HG02759 (cell line): ENCODE data around the gene ZNF205.

ENCODE experiments used
- ATAC-seq: cut with Tn5 transposase; IDR thresholded peaks from one replicate; pipeline ENCODE4 v1.9.1; 2021; ENCODE audit warnings: mild to moderate bottlenecking, moderate library complexity; ENCODE audit not compliant: unreplicated experiment

ZNF205 gene

DNA sequence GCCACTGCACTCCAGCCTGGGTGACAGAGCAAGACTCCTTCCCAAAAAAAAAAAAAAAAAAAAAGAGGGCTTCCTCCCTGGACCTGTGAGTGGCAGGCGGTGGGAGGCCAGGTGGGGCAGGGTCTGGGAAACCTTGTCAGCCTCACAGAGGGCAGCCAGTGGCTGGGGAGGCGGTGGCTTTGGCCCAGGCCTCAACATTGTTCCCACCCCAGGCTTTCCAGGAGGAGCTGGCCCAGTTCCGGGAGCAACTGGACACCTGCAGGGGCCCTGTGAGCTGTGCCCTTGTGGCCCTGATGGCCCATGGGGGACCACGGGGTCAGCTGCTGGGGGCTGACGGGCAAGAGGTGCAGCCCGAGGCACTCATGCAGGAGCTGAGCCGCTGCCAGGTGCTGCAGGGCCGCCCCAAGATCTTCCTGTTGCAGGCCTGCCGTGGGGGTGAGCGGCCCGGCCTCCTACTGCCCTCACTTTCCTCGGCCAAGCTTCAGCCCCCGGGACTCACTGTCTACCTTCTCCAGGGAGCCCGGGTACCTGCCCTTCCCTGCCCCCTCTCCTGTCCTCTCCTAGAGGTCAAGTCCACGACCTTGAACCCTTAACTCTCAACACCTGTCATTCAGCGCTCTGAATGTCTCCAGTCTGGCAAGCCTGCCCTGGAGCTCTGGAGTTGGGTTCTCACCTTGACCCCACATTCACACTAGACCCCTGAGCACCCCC, 34.8 kb downstream of the ZNF205 start:
- no peak for ATAC-seq

GRCh38 chr16:3147757-3148104, 35.3 kb downstream of the ZNF205 start:
- no peak for ATAC-seq

- no peak for ATAC-seq
Measured at GRCh38 chr16:3148256-3149192, 36.1 kb downstream of the ZNF205 start.

DNA sequence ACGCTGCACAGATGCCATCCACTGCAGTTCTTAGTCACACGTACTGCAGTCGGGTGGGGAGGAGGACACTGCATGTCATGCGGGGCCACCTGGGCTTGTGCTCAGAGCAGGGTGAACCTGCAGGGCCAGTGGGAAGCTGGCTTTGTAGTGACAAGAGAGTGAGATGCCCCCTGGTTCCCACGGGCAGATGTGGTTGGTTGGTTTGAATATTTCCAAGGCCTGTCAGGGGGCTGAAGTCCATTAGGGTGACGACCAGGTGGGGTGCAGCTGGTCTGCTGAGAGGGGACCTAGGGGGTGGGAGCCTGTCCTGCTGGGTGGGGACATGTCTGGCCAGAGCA, 36.8 kb downstream of the ZNF205 start:
- ATAC-seq = no peak

- peak; percentile 7 for ATAC-seq
Measured at GRCh38 chr16:3149630-3150345, 37.4 kb downstream of the ZNF205 start.

GRCh38 chr16:3150346-3151218, 38.2 kb downstream of the ZNF205 start:
- ATAC-seq = peak; percentile 73

- ATAC-seq = no peak
Measured at GRCh38 chr16:3152027-3152276, 39.6 kb downstream of the ZNF205 start.

- ATAC-seq = no peak
Measured at GRCh38 chr16:3152277-3152990, 40.0 kb downstream of the ZNF205 start.

GRCh38 chr16:3152991-3153368, 40.6 kb downstream of the ZNF205 start:
- no peak for ATAC-seq

DNA sequence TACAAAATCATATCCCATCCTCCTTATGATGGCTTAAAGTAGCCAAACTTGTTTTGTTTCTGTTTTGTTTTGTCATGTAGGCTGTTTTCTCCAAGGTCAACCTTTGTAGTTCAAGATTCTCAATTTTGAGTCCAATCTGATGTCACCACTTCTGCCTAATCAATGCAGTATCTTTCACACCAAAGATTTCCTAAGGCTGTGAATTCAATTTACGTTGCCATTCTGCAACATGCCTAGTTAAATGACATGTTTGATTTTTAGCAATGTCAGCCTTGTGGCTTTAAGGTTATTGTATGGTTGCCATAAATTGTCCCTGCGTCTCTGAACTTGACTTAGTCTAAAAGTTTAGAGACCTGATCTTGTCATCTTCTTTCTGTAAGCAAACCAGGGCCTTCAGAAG, 42.8 kb downstream of the ZNF205 start:
- no peak for ATAC-seq

DNA sequence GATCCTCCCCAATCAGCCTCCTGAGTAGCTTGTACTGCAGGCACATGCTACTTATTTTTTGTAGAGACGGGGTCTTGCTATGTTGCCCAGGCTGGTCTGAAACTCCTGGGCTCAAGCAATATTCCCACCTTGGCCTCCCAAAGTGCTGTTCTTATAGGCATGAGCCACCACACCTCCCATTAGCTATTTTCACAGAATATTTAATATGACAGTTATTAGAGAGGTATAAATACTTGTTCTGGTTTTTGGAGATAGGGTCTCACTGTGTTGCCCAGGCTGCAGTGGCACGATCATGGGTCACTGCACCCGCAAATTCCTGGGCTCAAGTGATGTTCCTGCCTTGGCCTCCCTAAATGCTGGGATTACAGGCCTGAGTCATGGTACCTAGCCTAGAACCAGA, 43.6 kb downstream of the ZNF205 start:
- ATAC-seq = no peak

GRCh38 chr16:3157229-3158025, 45.0 kb downstream of the ZNF205 start:
- ATAC-seq = no peak

DNA sequence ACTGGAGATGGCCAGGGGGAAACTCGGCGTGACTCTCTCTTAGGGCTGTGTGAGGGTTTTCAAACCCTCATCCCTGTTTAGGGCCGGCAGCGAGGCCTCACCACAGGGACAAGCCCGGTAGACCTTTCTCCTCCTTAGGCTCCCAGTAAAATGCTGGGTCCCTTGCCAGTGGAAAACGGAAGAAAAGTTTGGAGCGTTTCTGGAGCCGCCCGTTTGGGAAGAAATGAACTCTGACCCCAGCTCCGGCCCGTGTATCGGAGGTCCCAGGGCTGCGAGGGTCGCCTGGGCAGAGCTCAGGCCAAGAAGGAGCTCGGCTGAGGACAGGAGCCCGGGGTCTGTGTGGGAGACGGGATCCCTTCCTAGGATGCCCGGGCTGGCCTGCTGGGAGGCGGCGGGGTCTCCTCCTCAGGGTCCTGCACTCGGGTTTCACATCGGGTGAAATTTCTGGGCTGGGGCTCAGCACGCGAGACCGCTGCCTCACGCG, 45.7 kb downstream of the ZNF205 start:
- peak; percentile 9 for ATAC-seq

DNA sequence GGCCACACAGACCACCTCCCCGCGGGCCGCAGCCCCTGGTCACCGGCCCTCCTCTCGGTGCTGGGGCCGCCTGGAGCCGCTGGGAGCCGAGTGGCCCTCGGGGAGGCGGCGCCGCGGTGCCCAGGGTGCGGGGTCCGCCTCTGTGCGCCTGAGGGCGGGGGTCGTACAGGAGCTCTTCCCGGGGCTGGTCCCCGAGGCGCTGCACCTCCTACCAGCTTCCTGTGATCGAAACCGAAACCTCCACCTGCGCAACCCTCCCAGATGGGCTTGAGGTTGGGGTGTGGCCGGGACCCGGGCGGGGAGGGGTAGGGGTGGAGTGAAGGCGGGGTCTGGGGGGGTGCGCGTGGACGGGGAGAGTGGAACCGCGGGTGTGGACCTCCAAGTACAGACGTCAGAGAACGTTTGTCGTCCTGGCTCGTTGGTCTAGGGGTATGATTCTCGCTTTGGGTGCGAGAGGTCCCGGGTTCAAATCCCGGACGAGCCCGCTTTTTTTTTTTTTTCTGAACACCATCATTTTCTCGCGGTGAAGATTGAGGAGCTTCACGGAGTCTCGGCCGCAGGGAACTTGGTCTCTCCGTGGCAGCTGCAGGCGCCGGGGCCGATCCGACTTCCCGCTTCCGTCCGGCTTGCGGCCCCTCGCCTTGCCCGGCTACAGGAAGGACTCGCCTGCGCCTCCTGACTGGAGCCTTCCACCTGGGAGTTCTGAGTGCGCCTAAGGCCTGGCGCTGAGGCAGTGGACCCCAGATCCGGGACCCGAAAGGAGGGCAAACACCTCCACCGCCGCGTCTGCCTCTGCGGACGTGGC, 46.3 kb downstream of the ZNF205 start:
- ATAC-seq = peak; percentile 59

GRCh38 chr16:3161235-3162018, 49.0 kb downstream of the ZNF205 start:
- ATAC-seq = no peak

DNA sequence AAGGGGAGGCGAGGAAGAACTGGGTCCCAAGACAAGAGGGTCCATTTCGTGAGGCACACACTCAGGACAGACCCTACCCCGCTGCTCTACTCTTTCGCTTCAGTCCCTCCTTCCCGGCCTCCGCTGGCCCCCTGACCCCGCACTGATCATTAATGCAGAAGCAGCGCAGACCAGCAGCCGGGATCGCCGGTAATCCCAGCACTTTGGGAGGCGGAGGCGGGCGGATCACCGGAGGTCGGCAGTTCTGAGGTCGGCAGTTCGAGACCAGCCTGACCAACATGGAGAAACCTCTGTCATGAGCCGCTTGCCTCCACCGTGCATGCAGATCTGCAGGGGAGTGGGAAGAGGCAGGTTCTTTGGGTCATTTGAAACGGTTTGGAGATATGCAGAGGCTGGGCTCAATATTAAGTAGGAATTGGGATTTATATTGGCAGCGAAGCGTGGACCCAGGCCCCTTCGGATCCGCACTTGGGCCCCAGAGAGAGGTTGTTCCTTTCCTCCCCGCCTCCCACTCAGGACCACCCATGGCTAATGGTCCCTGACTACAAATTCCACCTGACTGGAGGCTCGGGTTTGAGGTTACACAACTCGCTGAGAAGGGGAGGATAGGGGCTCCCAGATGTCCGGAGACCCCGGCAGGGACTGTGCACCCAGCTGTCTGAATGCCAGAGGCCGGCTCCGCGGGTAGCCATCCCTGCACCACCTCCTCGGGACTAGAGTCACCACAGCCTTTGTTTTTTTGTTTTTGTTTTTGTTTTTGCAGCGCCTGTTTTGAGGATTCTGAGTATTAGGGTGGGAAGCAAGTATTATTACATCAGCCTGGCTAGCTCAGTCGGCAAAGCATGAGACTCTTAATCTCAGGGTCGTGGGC, 52.0 kb downstream of the ZNF205 start:
- ATAC-seq = no peak
